HCEC 1CT (cell line): ENCODE measurements around the gene AKAP6.

ENCODE experiments used
- DNase-seq: peaks from one replicate; pipeline ENCODE4 v3.0.0-alpha.2; 2017

AKAP6 gene

GRCh38 chr14:32492457-32492856 lies 163.4 kb downstream of the AKAP6 start:
- DNase-seq: no peak

- no peak for DNase-seq
These were observed 165.7 kb downstream of the AKAP6 start for GRCh38 chr14:32494609-32495434.

DNA sequence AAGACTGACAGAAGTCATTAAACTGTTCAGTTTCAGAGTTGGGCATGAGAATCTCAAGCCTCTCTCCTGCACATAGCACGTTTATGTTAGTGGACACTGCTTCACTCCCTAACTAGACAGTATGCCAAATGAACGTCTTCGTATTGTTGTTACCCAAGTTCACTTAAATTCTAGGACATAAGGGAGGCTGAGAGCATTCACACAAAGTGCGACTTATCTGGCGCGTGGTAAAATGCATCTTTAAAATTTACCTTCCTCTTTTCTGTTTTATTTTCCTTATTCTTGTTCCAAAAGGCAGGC lies 166.3 kb downstream of the AKAP6 start:
- no peak for DNase-seq

DNA sequence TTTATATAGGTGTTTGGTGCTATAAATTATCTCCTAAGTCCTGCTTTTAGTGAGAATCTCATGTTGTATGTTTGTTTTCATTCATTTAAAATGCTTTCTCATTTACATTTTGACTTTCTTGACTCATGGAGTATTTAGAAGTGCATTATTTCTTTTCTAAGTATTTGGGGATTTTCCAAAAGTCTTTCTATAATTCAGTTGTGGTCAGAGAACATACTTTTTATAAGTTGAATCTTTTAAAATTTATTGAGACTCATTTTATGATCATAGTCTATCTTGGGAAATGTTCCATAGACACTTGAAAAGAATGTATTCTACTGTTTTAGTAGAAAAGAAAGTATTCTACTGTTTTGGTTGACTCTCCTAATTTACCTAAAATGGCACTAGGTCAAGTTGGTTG lies 168.2 kb downstream of the AKAP6 start:
- no peak for DNase-seq

GRCh38 chr14:32507029-32507984 lies 178.2 kb downstream of the AKAP6 start:
- peak; percentile 63 for DNase-seq

GRCh38 chr14:32508281-32508680 lies 179.2 kb downstream of the AKAP6 start:
- DNase-seq: peak; percentile 37

DNA sequence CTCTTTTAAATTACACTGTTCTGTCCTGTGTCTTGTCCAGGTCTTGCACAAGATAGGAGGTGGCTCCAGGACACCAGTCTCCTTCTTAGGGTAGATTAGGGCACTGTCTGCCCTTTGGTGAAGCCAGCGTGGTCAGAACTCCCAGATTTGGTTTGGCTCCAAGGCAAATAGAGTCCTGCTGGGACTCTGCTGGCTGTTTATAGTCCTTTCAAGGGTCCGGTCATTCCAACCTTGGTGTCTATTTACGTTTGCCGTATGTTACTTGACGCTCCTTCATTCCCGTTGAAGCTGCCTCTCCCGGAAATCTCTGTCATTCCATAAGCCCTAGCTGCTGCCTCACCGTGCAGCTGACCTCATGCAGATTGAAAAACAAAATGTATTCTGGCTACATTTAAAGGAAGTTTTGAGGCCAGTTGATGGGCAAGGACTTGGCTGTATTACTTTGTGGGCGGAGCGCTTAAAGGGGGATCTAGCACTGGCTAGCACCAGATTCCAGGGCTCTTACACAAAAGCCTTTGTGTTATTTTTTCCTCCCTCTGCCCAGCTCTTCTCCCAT lies 180.6 kb downstream of the AKAP6 start:
- peak; percentile 92 for DNase-seq

- DNase-seq: no peak
These were observed 181.7 kb downstream of the AKAP6 start for GRCh38 chr14:32510815-32511214.

- no peak for DNase-seq
These were observed 183.2 kb downstream of the AKAP6 start for GRCh38 chr14:32512348-32512747.

- DNase-seq: no peak
These were observed 183.7 kb downstream of the AKAP6 start for GRCh38 chr14:32512813-32513212.

GRCh38 chr14:32513571-32514009 lies 184.5 kb downstream of the AKAP6 start:
- peak; percentile 30 for DNase-seq

GRCh38 chr14:32514236-32514635 lies 185.1 kb downstream of the AKAP6 start:
- no peak for DNase-seq

GRCh38 chr14:32514681-32515080 lies 185.6 kb downstream of the AKAP6 start:
- no peak for DNase-seq

- DNase-seq: no peak
These were observed 195.7 kb downstream of the AKAP6 start for GRCh38 chr14:32524609-32525375.

DNA sequence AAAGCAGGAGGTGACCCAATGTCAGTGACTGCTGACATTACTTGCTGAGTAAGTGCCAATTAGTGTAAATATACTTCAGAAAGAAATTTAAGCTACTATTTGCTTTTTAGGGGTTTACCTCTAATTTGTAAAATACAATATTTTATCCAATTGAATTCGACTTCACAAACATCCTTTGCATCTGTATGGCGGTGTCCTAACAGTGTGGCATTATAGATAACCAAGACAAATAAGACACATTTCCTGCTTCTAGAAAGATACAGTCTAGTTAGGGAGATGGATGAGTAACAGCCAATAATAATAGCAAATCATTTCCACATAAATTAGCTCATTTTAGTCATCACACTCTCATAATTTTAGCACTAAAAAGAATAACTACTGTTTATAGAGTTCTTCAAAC lies 196.5 kb downstream of the AKAP6 start:
- no peak for DNase-seq

- DNase-seq: no peak
These were observed 201.7 kb downstream of the AKAP6 start for GRCh38 chr14:32530800-32531199.

GRCh38 chr14:32531942-32532515 lies 202.9 kb downstream of the AKAP6 start:
- DNase-seq: no peak

GRCh38 chr14:32534145-32534544 lies 205.0 kb downstream of the AKAP6 start:
- no peak for DNase-seq

DNA sequence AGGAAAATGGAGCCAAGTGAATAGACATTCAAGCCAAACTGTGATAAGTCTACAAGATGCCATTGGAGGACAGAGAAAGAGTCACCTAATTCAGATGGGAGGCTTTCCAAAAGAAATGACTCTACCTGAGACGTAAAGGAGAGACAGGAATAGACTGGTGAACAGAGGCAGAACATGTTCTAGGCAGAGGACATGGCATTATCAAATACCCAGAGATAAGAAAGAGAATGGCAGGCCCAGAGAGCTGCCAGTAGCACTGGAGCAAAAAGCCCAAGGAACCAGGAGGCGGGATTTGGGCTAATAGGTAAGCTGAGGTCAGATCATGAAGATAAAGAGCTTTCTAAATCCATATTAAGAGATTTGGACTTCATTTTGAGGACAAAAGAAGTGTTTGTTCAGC lies 207.1 kb downstream of the AKAP6 start:
- no peak for DNase-seq

- DNase-seq: no peak
These were observed 208.1 kb downstream of the AKAP6 start for GRCh38 chr14:32537166-32537565.

DNA sequence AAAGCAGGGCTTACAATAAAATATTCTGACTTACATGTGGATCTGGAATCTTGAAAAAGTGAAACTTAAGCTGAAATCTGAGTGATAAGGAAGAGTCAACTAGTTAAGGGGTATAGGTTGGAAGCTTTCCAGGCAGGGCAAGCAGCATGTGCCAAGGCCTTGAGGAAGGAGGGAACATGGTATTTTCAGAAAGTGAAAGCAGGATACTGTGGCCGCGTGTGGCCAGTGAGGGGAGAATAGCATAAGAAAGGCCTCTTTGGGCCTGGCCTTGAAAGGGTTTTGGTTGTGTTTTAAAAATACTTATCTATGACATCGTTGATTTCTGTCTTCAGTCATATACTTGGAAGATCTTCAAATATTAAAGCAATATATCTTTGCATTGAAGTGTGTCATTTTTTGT lies 213.4 kb downstream of the AKAP6 start:
- DNase-seq: no peak

- no peak for DNase-seq
These were observed 216.0 kb downstream of the AKAP6 start for GRCh38 chr14:32545095-32545494.
